IPS-18c (cell line): ENCODE results near the gene SLC47A1.

Experiments
- H3K4me3 ChIP-seq: 2 replicates; pipeline ENCODE4 v1.7.0; 2013; ENCODE audit warnings: low read depth, mild to moderate bottlenecking, low read length, moderate library complexity; ENCODE audit not compliant: insufficient read depth
- H3K9me3 ChIP-seq: one replicate; pipeline ENCODE4 v1.6.1; 2013; ENCODE audit warnings: mild to moderate bottlenecking, low read length, moderate library complexity; ENCODE audit not compliant: control insufficient read depth, insufficient read depth

Gene SLC47A1

DNA sequence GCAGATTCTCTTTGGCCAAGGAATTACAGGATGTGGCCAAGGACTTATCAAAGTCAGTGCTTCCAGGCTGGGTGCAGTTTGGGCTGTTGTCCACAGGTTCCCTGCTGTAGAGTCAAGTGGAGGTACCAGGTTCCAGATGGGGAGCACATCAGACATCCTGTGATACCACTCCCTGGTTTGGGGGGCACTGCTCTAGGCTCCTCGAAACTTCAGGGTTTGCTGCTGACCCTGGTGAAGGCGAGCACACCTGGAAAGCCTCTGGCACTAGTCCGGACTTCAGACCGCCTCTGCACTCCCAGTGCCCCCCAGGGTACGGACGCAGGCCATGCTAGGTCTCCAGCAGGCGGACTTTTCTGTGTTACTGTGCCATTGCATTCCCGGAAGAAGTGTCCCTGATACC lies 10.7 kb downstream of the SLC47A1 start:
- Histone ChIP-seq H3K9me3 (peaks cover 2% of the 10 kb centered on the region), H3K4me3 (no peak overlapping the region)

DNA sequence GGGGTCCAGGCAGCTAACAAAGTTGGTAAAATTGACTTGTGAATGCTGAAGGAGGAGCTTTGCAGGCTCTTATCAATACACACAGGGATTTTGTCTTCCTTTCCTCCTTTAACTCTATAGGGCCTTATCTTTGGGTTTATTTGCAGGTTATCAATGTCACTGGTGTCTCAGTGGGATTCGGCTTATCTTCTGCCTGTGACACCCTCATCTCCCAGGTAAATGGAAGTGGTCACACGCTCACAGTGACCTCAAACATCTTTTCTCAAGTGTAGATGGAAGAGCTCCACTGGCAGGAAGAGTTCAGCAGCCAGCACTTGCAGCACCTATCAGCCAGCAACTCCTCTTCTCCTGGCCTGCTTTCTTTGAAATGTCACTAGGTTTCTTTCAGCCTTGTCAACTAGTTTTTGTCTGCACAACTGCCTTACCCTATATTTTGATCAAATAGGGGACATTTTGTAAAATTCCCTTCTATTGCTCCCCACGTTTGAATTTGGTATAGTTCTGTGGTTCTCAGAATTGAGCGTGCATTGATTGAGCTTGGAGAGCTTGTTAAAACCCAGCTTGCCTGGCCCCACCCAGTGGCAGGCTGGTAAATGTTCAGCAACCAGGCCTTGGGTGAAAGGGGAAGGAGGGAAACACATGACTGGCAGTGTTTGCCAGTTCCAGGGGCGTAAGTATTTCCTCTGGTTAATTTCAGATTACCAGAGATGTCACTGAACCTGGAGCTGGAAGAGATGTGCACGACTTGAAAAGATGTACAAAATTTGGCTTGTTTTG lies 12.8 kb downstream of the SLC47A1 start:
- Histone ChIP-seq H3K4me3 (no peak overlapping the region), H3K9me3 (peaks cover 2% of the 10 kb centered on the region)

DNA sequence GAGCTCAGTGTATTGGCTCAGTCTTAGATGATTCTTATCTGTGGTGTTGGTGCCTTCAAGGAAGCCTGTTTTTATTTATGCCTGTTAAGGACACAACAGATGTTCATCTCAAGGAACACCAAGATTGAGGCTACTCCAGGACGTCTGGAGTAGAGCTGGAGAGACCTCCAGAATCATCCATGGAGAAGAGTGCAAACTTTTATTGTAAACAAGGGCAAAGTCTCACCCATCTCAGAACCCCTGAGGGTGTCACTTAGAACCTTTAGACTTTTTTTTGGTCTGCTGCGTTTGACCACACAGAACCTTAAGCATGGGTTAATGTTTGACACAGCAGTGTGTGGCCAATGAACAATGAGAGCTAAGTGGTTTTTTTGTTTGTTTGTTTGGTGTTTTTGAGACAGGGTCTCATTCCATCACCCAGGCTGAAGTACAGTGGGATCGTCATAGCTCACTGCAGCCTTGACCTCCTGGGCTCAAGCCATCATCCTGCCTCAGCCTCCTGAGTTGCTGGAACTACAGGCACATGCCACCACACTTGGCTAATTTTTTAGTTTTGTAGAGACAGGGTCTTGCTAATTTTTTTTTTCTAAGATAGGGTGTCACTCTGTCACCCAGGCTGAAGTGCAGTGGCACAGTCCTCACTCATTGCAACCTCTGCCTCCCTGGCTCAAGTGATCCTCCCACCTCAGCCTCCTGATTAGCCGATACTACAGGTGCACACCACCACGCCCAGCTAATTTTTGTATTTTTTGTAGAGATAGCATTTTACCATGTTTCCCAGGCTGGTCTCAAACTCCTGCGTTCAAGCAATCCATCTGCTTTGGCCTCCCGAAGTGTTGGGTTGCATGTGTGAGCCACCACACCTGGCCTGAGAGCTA lies 16.3 kb downstream of the SLC47A1 start:
- Histone ChIP-seq H3K9me3 (no peaks in the 10 kb centered on the region), H3K4me3 (no peak overlapping the region)

DNA sequence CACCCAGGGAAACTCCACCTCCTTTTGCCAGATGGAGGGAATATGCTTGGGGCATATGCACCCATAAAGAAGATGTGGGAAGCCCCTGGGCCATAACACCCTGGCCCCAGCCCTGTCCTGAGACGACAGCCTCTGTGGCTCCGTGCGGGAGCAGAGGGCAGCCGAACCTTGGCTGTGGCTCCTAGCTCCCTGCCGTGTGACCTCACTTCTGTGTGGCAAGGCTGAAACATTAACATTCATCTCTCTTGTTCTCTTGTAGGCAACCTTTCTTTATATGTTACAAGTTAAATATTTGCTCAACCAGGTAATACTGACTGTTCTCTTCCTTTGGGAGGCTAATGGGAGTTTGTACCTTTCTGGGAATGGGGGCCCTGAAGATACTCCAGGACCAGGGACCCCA lies 17.5 kb downstream of the SLC47A1 start:
- no peak overlapping the region for H3K4me3 ChIP-seq
- H3K9me3 ChIP-seq = no peaks in the 10 kb centered on the region

DNA sequence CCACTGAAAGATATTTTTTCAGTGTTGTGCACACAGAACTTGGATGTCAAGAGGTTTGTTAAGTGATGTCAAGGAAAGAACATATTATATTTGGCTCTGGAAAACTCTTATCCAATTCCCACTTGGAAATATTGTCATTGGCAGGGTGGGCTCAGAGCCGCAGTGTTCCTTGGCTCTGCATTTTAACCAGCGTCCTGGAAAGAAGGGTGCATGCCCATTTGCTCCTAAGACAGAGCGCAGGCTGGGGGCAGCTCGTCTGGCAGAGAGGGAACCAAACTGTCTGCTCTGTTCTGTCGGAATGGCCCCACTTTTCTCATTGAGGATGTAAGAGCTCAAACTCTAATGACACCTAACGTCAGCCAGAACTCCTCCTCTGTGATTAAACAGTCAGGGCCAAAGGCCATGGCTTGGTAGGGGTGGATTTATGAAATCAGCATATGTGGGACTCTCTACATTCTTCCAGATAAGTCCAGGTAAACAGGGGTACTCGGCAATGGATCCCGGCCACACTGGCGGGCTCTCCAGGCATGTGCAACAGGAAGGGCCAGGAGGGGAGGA lies 18.0 kb downstream of the SLC47A1 start:
- Histone ChIP-seq H3K9me3 (no peaks in the 10 kb centered on the region), H3K4me3 (no peak overlapping the region)

DNA sequence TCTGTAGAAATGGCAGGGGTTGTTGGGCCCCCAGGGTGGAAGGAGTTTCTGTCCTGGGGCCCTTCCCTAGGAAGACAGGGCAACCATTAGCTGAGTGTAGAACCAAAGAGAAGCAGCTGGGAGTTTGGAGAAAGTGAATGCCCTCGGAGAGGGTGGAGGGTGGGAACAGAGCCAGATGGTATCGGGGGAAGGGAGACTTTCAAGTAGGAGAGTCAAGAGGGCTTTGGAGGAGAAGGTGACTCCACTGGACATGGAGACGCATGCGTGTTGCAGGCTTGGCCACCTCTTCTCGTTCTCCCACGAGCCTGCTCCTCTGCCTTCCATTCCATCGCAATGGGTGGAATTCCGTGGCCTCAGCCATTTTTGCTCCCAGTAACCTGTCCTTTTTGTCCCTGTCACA lies 19.4 kb downstream of the SLC47A1 start:
- H3K9me3 ChIP-seq = no peaks in the 10 kb centered on the region
- no peak overlapping the region for H3K4me3 ChIP-seq

DNA sequence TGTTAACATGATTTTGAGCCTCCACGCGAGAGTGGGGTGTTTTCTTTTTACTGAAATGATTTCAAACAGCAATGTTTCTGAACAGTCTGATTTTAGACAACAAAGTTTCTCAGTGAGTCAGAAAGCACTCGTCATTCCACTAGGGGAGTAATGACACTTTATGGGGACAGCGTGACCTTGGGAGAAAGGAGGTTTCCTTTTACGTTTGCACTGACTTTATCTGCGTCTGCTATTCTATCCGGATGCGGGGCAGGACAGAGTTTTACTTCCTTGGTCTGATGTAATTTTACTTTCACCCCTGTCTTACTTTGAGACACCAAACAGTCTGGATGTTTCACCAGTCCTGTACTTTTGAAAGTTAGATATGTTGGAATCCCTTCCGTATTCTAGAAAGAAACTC lies 20.7 kb downstream of the SLC47A1 start:
- H3K4me3 ChIP-seq = no peak overlapping the region
- no peaks in the 10 kb centered on the region for H3K9me3 ChIP-seq

DNA sequence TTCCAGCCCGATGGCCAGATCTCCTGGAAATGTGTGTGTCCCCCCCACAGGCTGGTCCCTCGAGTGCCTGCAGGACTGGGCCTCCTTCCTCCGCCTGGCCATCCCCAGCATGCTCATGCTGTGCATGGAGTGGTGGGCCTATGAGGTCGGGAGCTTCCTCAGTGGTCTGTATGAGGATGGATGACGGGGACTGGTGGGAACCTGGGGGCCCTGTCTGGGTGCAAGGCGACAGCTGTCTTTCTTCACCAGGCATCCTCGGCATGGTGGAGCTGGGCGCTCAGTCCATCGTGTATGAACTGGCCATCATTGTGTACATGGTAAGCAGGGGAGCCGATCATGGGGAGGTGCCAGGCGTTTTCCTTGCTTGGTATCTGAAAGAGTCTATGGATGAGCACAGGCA lies 22.1 kb downstream of the SLC47A1 start:
- no peak overlapping the region for H3K4me3 ChIP-seq
- no peaks in the 10 kb centered on the region for H3K9me3 ChIP-seq

DNA sequence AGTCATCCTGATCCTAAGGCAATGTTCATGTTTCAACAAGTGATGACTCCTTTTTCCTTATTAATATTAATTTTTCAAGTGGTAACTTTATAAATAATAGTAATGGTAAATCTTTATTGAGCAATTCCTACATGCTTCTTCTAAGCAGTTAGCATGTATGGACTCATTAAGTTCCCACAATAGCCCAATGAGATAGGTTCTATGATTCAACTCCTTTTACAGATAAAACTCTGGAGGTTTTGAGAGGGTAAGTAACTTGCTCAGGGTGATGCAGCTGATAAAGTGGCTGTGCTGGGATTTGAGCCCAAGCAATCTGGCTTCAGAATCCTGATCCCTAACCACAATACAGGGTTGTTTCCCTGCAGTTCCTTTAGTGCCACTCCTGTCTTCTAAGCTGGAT lies 25.3 kb downstream of the SLC47A1 start:
- Histone ChIP-seq H3K9me3 (no peaks in the 10 kb centered on the region), H3K4me3 (no peak overlapping the region)

DNA sequence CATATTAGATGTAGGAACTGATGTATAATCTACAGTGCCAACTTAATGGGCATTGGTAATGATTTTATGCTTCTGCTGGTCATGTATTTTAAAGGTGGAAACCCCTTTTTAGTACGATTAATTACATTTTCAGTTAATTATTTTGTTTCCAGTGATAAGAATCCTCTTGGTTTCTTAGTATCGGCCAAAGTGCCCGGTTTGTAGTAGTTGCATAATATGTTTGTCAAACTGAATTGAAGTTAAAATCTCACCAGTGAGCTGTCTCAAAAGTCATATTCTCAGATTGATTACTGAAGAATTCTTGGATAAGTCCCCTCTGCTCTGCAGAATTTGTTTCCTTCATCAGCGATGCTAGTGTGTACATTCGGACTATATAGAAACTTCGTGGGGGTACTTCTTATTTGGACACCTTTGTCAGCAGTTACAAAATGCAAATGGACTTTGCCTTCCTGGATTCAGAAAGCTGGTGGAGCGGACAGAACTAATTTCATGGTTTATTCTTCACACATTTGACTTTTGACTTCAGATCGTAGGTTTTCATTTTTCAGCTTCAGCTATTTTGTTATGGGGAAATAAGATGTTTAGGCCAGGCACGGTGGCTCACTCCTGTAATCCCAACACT lies 28.2 kb downstream of the SLC47A1 start:
- H3K4me3 ChIP-seq = no peak overlapping the region
- no peaks in the 10 kb centered on the region for H3K9me3 ChIP-seq

DNA sequence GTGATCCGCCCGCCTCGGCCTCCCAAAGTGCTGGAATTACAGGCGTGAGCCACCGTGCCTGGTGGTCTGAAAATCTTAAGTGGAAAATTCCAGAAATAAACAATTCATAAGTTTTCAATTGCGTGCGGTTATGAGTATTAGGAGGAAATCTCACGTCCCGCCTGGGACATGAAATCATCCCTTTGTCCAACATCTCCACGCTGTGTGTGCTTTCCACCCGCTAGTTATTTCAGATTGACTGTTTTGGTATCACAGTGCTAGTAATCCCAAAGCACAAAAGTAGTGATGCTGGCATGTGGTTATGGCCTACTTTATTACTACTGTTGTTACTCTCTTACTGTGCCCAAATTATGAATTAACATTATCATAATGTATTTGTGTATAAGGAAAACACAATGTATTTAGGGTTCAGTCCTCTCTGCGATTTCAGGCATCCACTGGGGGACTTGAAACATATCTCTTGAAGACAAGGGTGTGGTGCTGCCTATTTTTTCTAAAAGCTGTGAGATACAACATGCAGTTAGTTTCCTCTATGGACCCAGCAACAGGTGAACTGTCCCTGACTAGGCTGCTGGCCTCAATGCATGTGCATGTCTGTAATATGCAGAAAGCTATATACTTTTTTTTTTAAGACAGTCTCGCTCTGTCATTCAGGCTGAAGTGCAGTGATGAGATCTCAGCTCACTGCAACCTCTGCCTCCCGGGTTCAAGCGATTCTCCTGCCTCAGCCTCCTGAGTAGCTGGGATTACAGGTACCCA lies 32.3 kb downstream of the SLC47A1 start:
- Histone ChIP-seq H3K4me3 (no peak overlapping the region), H3K9me3 (no peaks in the 10 kb centered on the region)

DNA sequence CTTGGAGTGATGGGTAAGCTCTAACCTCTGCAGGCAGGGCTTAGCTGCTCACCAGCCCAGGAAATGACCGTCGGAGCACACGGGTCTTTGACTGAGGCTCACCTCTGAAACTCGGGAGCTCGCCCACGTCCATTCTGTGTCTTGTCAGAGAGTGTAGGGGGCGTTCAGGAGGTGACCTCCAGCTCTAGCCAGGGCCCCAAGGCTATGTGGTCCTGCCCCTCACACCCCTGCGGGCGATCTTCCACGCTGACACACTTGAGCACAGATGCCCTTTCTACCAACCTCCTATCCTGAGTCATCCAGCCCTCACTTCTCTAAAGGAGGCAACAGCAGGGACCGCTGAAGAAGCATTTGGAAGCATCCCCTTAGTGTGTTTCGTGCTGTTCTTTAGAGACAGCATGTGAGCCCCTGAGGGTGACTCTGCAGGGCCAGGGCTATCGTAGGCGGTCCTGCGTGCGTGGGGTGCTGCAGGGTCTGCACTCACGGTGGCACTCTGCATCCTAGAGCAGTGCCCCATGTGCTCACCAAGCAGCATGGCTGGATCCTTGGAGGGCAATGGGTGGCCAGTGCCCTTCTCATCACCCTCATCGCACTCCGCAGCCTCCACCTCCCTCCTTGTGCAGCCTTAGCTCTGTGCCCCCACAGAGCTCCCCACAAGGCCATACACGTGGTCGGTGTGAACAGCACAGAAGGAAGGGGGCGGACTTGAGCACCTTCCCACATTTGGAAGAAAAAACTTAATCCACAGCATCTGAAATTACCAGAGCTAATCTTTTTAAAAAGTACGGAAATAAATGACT lies 33.8 kb downstream of the SLC47A1 start:
- H3K9me3 ChIP-seq = no peaks in the 10 kb centered on the region
- no peak overlapping the region for H3K4me3 ChIP-seq

DNA sequence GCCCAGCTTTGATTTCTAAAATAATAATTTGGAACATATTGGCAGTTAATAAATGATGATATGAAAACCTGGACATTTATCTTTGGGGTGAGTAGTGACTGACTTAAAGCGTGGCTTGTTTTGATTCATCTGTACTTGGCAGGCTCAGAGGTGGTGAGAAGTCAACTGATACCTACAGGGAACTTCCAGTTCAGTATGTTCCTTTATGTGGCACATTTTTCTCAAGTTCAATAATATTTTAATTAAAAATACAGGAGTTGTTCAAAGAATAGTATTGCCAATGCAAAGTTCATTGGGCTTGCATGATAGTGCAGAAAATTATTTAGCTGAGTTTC lies 34.3 kb downstream of the SLC47A1 start:
- Histone ChIP-seq H3K4me3 (no peak overlapping the region), H3K9me3 (no peaks in the 10 kb centered on the region)

DNA sequence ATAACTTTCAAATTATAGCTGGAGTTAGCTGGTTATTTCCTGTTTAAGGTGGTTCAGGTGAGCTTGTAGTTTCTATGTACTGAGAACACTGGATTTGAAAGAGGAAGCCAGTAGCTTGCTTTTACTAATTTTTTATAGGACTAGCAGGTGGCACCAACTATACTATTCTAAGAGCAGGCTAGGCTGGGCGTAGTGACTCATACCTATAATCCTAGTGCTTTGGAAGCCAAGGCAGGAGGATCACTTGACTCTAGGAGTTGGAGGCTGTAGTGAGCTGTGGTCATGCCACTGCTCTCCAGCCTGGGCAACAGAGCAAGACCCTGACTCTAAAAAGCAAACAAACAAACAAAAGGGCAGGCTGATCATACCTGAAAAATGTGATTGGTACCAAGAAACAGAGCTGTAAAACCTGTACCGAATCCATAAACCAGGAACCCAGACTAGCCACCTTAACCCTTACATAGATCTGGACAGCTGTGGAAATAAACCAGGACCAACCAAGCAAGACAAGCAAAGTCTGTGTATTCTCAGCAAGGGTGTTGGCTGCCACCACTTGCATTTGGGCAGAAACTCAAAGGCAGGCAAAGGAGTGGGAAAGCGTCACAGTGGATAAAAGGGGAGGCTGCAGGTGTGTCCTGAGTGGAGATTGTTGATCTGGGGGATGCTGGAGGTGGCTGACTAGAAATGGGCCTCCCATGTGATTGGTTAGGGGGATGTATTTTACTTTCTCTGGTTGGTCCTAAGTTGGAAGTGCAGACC lies 36.3 kb downstream of the SLC47A1 start:
- Histone ChIP-seq H3K9me3 (no peaks in the 10 kb centered on the region), H3K4me3 (no peak overlapping the region)

DNA sequence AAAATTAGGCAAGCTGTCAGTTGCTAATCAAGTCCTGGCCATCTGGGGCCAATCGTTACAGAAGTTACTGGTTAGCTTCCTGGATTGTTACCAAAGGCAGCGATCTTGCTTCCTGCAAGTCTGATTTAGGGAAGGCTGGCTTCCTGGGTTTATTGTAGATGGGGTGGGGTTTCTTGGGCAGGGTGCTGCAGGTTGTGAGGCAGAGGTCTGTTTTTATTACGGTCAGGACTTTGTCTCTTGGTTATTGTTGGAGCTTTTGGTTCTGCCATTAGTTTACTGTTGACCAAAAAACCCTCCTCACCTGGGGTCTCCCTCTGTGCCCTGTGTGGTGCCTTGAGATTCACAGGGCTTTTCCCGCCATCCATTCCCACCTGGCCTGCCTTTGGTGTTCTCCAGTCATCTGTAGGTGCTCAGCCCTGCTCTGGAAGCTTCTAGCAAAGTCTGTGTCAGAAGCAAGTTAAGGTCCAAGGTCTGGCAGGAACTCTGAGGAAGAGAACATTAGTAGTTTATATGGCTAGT lies 36.9 kb downstream of the SLC47A1 start:
- Histone ChIP-seq H3K9me3 (no peaks in the 10 kb centered on the region), H3K4me3 (no peak overlapping the region)

DNA sequence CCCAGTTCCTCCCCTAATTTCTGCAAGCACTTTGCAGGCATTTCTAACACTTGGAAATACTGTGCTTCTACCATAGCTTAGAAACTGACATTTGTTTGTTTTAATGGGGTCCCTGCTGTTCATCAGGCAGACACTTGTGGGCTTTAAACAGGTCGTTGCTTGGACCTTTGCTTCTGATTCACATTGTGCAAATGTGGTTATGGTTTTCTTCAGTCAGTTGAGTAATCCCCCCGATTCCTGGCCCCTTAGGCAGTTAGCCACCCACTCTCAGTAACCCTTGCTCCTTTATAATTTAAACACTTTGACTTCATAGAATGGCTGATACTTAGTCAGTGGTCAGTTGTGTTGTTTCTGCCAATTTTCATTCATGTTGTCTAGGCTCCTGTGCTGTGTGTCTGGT lies 39.4 kb downstream of the SLC47A1 start:
- Histone ChIP-seq H3K4me3 (no peak overlapping the region), H3K9me3 (no peaks in the 10 kb centered on the region)
